ENCODE data around the gene RAB3GAP1.

- TF ChIP-seq EP300 (IDR thresholded peaks at IDR 0.05) (no peak), CTCF (IDR thresholded peaks at IDR 0.05) (no peak), POLR2A (IDR thresholded peaks at IDR 0.05) (no peak), POLR2AphosphoS5 (IDR thresholded peaks at IDR 0.05) (no peak)
Observed at GRCh38 chr2:135091681-135092080, 39.6 kb downstream of the RAB3GAP1 start.

Measured in sigmoid colon (tissue), 4 donors.